Neural progenitor cell (in vitro differentiated cells): ENCODE data around the gene TPD52L2.
A peak's percentile ranks its signal among the peaks of the same experiment; 100 is the strongest.

ENCODE experiments used
- EZH2 ChIP-seq: fragments of 200-600 bp; sonication (generic); IDR thresholded peaks from 2 replicates; pipeline ENCODE4 v1.6.1; 2017; ENCODE audit warnings: antibody characterized with exemption, mild to moderate bottlenecking, moderate library complexity
- TF ChIP-seq, protein P1 (sequence below): fragments of 200-600 bp; sonication (generic); IDR thresholded peaks from 2 replicates; pipeline ENCODE4 v1.5.1; 2017; ENCODE audit warnings: antibody characterized with exemption, mild to moderate bottlenecking

DNA sequence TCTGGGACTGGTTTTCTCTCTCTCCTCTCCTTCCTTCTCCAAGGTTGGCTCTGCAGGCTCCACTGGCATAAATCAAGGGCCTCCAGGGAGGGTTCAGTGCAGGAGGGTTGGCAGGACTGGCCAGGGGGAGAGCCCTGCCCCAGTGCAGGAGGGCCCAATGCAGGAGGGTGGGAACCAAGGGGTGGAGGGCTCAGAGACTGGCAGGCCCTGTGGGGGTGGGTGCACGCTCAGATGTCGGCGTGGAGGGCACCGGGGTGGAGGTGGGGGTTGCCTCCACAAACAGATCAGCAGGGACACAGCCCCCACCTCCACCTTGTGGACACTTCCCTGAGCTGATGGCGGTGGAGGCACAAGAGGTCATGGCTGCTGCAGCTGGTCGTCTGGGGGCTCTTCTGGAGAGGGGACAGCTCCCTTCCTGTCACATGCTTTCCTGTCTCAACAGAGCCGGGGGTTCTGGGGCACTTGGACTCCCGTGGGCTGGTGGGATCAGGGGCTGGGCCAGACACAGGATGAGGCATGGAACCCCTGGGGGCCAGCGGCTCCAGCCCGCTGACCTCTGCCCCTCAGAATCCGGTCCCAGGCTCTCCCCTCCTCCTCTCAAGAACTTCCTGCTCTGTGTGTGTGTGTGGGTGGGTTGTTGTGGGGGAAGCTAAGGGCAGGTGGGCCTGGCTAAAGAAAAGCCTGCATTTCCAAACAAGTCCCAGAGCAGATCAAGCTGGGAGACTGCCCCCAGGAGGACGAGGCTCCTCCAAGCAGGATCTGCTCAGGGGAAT lies 6.5 kb upstream of the TPD52L2 start:
- TF ChIP-seq, protein P1, sequence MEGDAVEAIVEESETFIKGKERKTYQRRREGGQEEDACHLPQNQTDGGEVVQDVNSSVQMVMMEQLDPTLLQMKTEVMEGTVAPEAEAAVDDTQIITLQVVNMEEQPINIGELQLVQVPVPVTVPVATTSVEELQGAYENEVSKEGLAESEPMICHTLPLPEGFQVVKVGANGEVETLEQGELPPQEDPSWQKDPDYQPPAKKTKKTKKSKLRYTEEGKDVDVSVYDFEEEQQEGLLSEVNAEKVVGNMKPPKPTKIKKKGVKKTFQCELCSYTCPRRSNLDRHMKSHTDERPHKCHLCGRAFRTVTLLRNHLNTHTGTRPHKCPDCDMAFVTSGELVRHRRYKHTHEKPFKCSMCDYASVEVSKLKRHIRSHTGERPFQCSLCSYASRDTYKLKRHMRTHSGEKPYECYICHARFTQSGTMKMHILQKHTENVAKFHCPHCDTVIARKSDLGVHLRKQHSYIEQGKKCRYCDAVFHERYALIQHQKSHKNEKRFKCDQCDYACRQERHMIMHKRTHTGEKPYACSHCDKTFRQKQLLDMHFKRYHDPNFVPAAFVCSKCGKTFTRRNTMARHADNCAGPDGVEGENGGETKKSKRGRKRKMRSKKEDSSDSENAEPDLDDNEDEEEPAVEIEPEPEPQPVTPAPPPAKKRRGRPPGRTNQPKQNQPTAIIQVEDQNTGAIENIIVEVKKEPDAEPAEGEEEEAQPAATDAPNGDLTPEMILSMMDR = peak; percentile 35
- TF ChIP-seq EZH2 = no peak
